IPS-15b (cell line): Measurements from ENCODE around the gene APMAP.

Experiments used
- H3K27me3 ChIP-seq: one replicate; pipeline ENCODE4 v1.6.1; 2013; ENCODE audit warnings: low read length; ENCODE audit not compliant: control insufficient read depth, insufficient read depth
- H3K36me3 ChIP-seq: one replicate; pipeline ENCODE4 v1.6.1; 2013; ENCODE audit warnings: low read length; ENCODE audit not compliant: control insufficient read depth, insufficient read depth
- H3K4me1 ChIP-seq: one replicate; pipeline ENCODE4 v1.6.1; 2013; ENCODE audit warnings: mild to moderate bottlenecking, low read length; ENCODE audit not compliant: control insufficient read depth, insufficient read depth
- H3K4me3 ChIP-seq: one replicate; pipeline ENCODE4 v1.5.1; 2013; ENCODE audit warnings: low read depth, low read length
- H3K9ac ChIP-seq: one replicate; pipeline ENCODE4 v1.6.1; 2013; ENCODE audit warnings: low read depth, mild to moderate bottlenecking, low read length
- H3K9me3 ChIP-seq: one replicate; pipeline ENCODE4 v1.6.1; 2013; ENCODE audit warnings: mild to moderate bottlenecking, low read length; ENCODE audit not compliant: control insufficient read depth, insufficient read depth

APMAP gene

DNA sequence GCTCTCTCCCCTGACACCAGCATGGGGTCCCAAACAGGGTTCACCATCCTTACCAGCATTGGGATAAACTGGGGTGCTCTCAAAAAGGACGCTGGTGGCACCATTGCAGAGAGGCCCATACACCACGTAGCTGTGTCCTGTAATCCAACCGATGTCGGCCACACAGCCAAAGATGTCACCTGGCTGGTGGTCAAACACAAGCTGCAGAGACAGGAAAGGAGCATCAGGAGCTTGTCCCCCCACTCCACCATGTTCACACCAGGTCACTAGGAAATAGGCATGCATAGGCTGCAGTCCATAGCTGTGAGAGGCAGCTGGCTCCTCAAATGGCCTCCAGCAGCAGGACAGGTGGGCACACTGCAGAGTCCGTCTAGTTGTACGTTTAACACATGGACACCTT, 28.8 kb upstream of the APMAP start:
- H3K27me3 ChIP-seq: no peaks in the 10 kb centered on the region
- H3K9me3 ChIP-seq: no peaks in the 10 kb centered on the region
- no peak overlapping the region for H3K9ac ChIP-seq
- no peaks in the 10 kb centered on the region for H3K36me3 ChIP-seq
- no peak overlapping the region for H3K4me3 ChIP-seq
- peaks cover 3% of the 10 kb centered on the region for H3K4me1 ChIP-seq

GRCh38 chr20:25020901-25021301, 28.4 kb upstream of the APMAP start:
- no peak overlapping the region for H3K9ac ChIP-seq
- H3K4me3 ChIP-seq: no peak overlapping the region
- H3K36me3 ChIP-seq: no peaks in the 10 kb centered on the region
- peaks cover 3% of the 10 kb centered on the region for H3K4me1 ChIP-seq
- no peaks in the 10 kb centered on the region for H3K9me3 ChIP-seq
- H3K27me3 ChIP-seq: no peaks in the 10 kb centered on the region

GRCh38 chr20:25020345-25020744, 27.8 kb upstream of the APMAP start:
- H3K9me3 ChIP-seq: no peaks in the 10 kb centered on the region
- no peaks in the 10 kb centered on the region for H3K27me3 ChIP-seq
- no peak overlapping the region for H3K4me3 ChIP-seq
- H3K9ac ChIP-seq: no peak overlapping the region
- H3K4me1 ChIP-seq: peaks cover 3% of the 10 kb centered on the region
- no peaks in the 10 kb centered on the region for H3K36me3 ChIP-seq

- no peaks in the 10 kb centered on the region for H3K9me3 ChIP-seq
- no peak overlapping the region for H3K9ac ChIP-seq
- no peaks in the 10 kb centered on the region for H3K36me3 ChIP-seq
- no peaks in the 10 kb centered on the region for H3K27me3 ChIP-seq
- H3K4me3 ChIP-seq: no peak overlapping the region
- peaks cover 3% of the 10 kb centered on the region for H3K4me1 ChIP-seq
These were observed 27.0 kb upstream of the APMAP start for GRCh38 chr20:25019381-25020155.

GRCh38 chr20:25018841-25019240, 26.3 kb upstream of the APMAP start:
- Histone ChIP-seq H3K4me3 (no peak overlapping the region), H3K4me1 (peaks cover 3% of the 10 kb centered on the region)

DNA sequence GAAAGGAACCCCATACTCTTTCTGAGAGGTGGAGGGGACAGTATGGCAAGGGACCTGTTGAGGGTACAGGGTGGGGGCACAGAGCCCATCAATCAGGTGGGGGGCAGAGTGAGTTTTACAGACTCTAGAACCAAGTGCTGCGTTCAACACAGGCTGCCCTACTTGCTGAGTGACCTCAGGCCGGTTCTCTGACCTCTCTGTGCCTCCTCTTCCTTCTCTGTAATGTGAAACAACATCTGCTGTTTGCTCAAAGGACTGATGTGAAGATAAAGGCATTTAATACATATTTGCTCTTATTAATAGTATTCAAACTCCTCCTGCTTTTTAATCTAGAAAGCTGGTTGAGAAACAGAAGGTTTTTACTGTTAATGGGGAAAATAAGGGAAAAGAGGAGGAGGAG, 25.9 kb upstream of the APMAP start:
- Histone ChIP-seq H3K36me3 (no peaks in the 10 kb centered on the region), H3K4me3 (no peak overlapping the region)

More at GRCh38 chr20:25018841-25019240, 26.3 kb upstream of the APMAP start:
- H3K27me3 ChIP-seq: no peaks in the 10 kb centered on the region
- H3K9ac ChIP-seq: no peak overlapping the region
- H3K36me3 ChIP-seq: no peaks in the 10 kb centered on the region
- no peaks in the 10 kb centered on the region for H3K9me3 ChIP-seq

DNA sequence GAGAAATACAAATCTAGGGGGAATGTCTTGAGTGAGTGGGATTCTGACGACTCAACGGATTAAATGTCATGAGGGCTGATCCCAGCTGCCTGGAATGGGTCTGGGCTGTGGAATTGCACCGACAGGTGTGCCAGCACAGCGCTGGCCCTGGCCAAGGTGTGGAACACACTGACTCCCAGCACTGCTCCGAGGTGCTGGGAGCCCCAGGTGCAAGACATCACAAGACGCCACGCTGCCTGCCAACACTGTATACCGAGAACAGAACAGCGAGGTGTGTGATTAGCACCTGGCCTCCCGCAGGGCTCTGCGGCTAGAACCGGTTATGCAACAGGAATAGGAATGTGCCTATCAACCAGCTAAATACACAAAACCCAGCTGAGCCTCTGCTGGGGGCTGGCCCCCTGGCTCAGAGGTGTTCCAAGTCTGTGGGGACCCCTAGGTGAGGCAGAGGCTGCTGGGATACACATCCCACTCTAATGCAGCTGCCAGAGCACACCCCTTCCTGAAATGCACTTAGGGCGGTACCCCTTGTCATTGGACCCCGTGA, 24.8 kb upstream of the APMAP start:
- H3K4me1 ChIP-seq: peaks cover 3% of the 10 kb centered on the region
- H3K27me3 ChIP-seq: no peaks in the 10 kb centered on the region
- H3K4me3 ChIP-seq: no peak overlapping the region
- no peaks in the 10 kb centered on the region for H3K36me3 ChIP-seq
- no peaks in the 10 kb centered on the region for H3K9me3 ChIP-seq
- no peak overlapping the region for H3K9ac ChIP-seq

More for the DNA sequence above, 25.9 kb upstream of the APMAP start:
- Histone ChIP-seq H3K9me3 (no peaks in the 10 kb centered on the region), H3K4me1 (peaks cover 3% of the 10 kb centered on the region), H3K27me3 (no peaks in the 10 kb centered on the region), H3K9ac (no peak overlapping the region)

DNA sequence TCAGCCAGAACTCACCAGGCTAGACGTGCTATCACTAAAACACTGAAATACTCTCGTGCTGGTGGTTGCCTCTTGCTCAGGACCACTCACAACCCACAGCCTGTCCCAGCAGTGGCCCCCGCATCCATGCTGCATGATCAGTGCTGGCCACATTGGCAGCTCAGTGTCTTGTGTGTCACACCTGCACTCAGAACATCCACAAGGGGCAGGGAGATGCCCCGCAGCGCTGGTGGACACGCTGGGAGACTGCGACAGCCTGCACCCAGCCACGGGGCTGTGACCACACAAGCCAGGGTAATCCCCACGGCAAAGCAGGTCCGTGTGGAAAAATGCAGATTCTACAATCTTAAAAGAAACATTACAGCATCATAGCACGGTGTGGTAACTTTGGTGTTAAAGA, 23.9 kb upstream of the APMAP start:
- Histone ChIP-seq H3K4me1 (peaks cover 3% of the 10 kb centered on the region), H3K9me3 (no peaks in the 10 kb centered on the region), H3K9ac (no peak overlapping the region), H3K4me3 (no peak overlapping the region), H3K36me3 (no peaks in the 10 kb centered on the region), H3K27me3 (no peaks in the 10 kb centered on the region)

DNA sequence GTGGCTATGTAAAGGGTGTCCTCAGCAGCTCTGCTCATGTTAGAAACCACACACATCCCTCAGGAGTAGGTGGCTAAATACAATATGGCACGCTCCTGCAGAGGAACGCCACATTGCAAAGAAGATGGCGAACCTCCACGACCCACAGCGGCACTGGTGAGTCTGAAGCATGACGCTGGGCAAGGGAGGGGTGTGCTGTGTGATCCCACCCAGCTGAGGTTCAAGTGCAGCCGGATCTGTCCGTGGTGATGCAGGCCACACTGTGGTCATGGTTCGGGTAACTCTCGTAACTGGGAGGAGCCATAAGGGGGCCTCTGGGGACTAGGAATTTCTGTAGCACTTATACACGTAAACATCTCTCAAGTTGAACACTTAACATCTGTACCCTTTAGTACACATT, 23.4 kb upstream of the APMAP start:
- H3K36me3 ChIP-seq: no peaks in the 10 kb centered on the region
- no peaks in the 10 kb centered on the region for H3K9me3 ChIP-seq
- H3K4me1 ChIP-seq: peaks cover 3% of the 10 kb centered on the region
- H3K9ac ChIP-seq: no peak overlapping the region
- no peak overlapping the region for H3K4me3 ChIP-seq
- no peaks in the 10 kb centered on the region for H3K27me3 ChIP-seq

DNA sequence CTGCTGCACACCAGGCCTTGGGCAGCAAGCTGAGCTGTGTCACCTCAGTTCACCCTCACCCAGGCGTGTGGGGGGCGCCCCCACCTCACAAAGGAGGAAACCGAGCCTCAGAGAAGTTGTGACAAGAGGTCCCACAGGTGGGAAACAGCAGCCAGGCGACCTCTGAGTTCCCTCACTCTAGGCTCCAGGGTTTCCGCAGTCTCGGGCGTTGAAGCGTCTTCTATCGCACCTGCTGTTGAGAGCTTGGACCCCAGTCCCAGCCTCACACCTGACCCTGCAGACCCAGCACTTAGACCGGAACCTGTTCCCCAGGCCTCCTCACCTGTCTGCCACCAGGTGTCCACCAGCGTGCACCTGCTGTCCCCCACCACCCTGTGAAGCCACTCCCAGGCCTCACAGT, 22.3 kb upstream of the APMAP start:
- H3K9ac ChIP-seq: no peak overlapping the region
- H3K36me3 ChIP-seq: no peaks in the 10 kb centered on the region
- no peaks in the 10 kb centered on the region for H3K9me3 ChIP-seq
- peaks cover 3% of the 10 kb centered on the region for H3K4me1 ChIP-seq
- no peak overlapping the region for H3K4me3 ChIP-seq
- no peaks in the 10 kb centered on the region for H3K27me3 ChIP-seq

DNA sequence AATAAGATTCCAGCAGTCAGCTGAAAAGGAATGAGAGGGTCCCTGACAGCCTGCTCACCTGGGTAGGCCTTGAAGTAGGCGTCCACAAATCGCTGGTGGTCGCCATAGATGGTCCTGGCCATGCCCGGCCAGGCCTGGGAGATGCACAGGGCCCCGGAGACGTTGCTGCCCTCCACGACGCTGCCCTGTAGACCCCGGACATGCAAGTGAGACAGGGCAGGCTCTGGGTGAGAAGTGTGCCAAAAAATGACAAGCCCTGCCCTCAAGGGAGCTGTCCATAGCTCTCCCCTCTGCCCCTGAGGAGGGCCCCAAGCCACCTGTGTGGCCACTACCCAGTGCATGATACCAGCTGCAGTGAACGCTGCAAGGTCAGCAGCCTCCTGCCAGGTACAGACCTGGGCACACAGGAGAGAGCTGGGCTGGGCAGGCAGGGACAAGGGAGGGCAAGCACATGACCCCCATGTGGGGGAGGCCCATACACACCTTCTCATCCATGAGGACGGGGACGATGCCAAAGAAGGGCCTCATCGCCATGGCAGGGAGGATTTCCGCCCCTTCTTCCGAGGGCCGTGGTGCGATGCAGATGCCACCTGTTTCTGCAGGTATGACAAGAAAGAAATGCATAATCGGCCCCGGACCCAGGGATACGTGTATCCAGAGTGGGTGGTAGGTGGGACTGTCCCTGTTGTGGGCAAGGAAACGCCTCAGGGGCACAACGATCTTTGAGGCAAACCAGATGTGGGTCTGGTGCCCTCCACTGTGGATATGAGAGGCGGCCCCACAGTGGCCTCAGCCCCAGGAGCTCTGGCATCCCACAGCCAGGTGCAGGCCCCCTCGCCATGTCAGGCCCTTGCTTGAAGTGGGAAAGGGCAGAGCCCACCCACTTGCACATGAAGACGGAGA, 21.2 kb upstream of the APMAP start:
- no peaks in the 10 kb centered on the region for H3K9me3 ChIP-seq
- peaks cover 3% of the 10 kb centered on the region for H3K4me1 ChIP-seq
- no peaks in the 10 kb centered on the region for H3K36me3 ChIP-seq
- H3K4me3 ChIP-seq: no peak overlapping the region
- H3K9ac ChIP-seq: no peak overlapping the region
- no peaks in the 10 kb centered on the region for H3K27me3 ChIP-seq
